Right ventricle myocardium superior (tissue), 1 donor: ENCODE results near the gene SLC40A1. TPM values are rescaled to one million over a fixed set of nuclear protein-coding genes. Genes with fewer than 3 reads are reported as not detected.
"Not testable (repeated sequence)": the region's sequence is repeated elsewhere in the genome, so short reads cannot be mapped to it uniquely, and the experiment has no call there.

ENCODE experiments used
- ATAC-seq: fragments of 200-7000 bp; cut with Tn5 transposase; one replicate; pipeline ENCODE4 v1.9.1; 2020; ENCODE audit warnings: mild to moderate bottlenecking; ENCODE audit not compliant: poor library complexity
- DNase-seq: peaks from one replicate; pipeline ENCODE4 v3.0.0-alpha.2; 2020
- intact Hi-C: fragments of 100-400 bp; cut with DNase I; formaldehyde crosslinking; loops from one replicate; pipeline ENCODE4 v1.11.2; 2022
- total RNA-seq: library from RNA; stranded (reverse); fragmentation: NEBNext Ultra II Directional; extraction: Animal tissue kit (Norgen Biotek cat#: 25700); gene quantifications from one replicate; pipeline ENCODE4 v1.2.1, GENCODE V29; 2021
- donor health status: DM: no; HTN: yes; CAD: no; lungs with severe emphysema.

The SLC40A1 gene
- total RNA-seq, 1 donor from 2014 or later = 48.2 TPM

GRCh38 chr2:189602233-189602632, 21.6 kb upstream of the SLC40A1 start:
- intact Hi-C loops = no loop called here
- ATAC-seq = peak; percentile 79
- no peak for DNase-seq

DNA sequence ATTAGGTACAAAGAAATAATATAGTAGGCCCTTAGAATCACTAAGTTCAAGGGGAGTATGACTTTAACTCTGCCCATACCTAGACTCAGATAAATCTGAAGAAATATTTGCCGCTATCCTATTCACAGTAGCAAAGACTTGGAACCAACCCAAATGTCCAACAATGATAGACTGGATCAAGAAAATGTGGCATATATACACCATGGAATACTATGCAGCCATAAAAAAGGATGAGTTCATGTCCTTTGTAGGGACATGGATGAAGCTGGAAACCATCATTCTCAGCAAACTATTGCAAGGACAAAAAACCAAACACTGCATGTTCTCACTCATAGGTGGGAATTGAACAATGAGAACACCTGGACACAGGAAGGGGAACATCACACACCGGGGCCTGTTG, 21.1 kb upstream of the SLC40A1 start:
- DNase-seq, ATAC-seq, intact Hi-C loops: not testable (repeated sequence)

DNA sequence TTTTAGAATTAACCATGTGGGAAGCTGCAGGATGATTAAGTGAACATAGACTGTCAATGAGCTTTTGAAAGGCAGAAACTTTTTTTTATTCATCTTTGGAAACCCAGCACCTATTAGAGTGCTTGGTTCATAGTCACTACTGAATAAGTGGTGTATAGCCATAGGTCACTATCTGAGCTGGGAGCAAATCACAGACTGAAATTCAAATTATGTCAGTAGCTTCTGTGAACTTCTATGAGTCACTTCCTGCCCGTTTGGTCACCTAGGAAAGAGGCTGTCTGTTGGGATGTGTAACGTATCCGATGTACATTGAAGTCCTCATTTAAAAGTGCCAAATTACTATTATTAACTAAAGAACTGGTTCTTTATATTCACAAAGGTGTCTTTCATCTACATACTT, 20.5 kb upstream of the SLC40A1 start:
- DNase-seq (no peak), ATAC-seq (no peak)
- intact Hi-C loops = no loop called here

DNA sequence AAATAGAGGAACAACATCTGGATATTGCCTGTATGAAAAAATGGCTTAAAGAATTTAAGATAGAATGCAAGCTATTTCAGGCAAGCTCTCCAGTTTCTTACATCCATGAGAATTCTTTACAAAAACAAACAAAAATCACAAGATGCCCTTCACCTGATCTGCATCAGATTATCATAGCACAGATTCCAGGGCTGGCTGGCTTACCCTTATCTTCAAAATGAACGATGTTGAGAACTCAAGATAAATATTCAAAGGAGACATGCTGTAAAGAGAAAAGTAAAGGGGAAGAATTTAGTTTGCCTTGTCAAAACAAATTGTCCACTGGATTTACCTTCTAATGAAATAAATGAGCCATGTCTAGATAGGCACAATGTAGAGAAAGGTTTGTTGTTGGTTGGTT, 18.7 kb upstream of the SLC40A1 start:
- DNase-seq (no peak), ATAC-seq (no peak)
- intact Hi-C loops = no loop called here

DNA sequence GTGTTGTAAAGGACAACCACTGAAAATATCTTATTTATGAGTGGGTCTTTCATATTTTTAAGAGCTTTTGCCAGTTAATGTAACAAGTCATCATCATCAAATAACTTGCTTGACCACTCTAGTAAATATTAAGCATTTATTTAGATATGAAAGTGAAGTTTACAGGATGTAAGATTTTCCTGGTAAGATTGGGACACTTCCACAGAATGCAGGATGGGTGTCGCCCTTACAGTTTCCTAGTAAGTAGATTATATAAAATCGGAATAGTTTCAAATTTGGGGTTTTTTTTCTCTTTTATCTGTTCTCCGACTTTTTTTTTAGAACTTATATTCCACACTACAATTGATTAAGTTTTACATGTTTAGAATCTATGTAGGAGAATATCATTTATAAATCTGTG, 14.8 kb upstream of the SLC40A1 start:
- DNase-seq (no peak), ATAC-seq (no peak)
- intact Hi-C loops = no loop called here

- no peak for ATAC-seq
- intact Hi-C loops = no loop called here
- DNase-seq = no peak
Measured at GRCh38 chr2:189594305-189594704, 13.7 kb upstream of the SLC40A1 start.

DNA sequence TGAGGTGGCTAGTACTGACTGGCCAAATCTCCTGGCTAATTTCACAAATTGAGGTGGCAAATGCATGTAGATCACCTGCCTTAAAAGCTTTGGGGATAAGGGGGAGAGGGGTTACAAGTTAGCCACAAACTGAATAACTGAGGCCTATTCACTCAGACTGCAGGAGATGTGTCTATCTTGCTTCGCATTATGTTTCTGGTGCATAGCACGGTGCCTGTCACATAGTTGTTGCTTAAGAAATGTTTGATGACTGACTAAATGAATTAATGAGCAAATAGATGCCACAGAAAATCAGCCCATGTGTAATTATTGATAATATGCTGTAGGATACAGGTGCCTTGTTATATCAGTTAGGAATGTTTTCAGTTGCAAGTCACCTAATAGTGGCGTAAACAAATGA, 12.5 kb upstream of the SLC40A1 start:
- intact Hi-C loops = no loop called here
- DNase-seq (no peak), ATAC-seq (no peak)

- DNase-seq (no peak), ATAC-seq (no peak)
- intact Hi-C loops = no loop called here
Measured at GRCh38 chr2:189592353-189592984, 11.9 kb upstream of the SLC40A1 start.

DNA sequence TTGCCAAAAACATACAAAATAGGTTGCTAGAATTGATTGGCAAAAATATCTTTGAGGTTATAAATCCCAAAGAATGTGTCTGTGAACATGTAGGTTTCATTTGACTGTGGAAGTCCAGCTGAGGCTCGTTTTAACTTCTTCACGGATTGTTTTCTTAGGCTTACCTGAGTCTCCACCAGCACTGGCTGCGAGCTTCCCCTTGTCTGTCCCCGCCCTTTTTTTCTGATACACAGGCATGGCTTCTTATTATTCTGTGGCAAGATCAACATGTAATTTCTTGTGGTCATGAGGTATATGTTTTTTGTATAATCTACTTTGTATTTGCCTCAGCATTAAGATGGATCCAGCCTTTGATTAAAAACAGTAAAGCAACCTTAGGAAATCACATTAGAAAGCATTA, 7.2 kb upstream of the SLC40A1 start:
- intact Hi-C loops = no loop called here
- DNase-seq = no peak
- no peak for ATAC-seq

DNA sequence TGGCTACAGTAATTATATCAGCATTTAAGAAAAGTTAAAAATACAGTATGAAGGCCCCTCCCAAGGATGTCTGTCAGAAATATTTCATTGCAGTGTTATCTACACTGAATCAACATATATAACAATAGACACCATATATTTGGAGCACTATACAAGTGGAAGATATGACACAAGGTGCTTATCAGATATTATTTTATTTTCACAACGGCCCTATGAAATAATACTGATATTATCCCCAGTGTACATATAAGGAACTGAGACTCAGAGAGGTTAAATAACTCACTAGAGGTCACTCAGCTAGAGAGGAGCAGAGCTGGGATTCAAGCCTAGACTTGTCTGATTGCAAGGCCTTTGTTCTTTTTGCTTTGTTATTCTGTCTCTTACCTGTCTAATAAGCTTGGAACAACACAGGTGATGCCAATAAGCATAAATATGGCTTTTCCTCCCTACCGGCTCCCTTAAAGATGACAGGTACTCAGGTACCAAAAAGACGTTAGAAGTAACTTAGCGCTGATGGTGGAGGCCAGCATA, 4.7 kb upstream of the SLC40A1 start:
- DNase-seq = no peak
- intact Hi-C loops = no loop called here
- ATAC-seq = no peak

DNA sequence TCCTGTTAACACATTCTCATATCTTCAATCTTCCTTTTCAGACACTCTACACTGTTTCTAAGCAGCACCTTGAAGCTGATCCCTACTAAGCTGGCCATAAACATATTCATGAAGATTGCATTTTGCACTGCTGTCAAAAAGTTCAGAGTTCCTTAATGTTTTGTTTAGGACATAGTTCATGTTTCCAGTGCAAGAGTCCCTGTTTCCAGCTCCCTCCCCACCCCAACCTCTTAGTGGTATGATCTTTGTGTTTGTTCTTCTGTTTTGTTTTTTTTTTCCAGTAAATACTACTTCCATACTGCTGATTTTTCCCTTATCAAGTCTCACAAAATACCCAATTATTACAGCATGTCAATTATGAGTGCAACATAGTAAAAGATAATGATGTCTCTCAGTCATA, 4.1 kb upstream of the SLC40A1 start:
- intact Hi-C loops = no loop called here
- ATAC-seq (no peak), DNase-seq (no peak)

DNA sequence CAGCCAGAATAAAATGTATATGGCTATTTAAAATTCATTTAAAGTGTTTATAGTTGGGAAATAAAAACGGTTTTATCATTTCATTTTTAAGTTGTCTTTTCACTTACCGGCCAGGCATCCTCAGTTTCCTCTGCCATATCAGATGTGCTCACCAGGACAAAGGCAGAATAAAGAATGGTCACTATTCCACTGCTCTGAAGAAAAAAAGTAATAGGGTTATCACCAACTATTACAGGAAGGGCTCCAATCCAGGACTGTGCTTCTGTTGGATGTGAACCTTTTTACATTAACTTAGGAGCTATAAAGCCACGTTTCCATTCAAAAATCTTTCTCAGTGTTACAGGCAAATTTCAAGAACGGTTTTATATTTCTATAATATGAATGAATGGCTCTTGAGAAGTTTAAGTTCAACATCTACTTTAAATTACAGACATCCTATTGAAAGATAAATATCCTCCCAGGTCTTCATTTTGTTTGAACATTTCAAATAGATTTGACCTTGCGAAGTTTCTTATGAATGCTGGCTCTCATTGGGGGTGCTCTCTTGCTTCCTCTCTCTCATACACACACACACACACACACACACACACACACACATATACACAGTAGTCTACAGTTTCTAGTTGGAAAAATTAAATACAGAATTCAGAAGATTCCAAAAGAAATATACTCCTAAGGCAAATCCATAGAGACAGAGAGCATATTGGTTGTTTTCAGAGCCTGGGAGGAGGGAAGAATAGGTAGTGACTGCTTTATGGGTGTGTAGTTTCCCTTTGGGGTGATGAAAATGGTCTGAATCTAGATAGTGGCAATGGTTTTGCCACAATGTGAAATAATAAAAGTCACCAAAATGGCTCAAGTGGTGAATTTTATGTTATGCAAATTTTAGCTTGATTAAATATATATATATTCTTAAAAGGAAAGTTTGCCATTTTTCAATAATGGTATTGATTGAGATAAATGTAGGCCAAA, 2.9 kb upstream of the SLC40A1 start:
- intact Hi-C loops = no loop called here
- no peak for DNase-seq
- no peak for ATAC-seq

DNA sequence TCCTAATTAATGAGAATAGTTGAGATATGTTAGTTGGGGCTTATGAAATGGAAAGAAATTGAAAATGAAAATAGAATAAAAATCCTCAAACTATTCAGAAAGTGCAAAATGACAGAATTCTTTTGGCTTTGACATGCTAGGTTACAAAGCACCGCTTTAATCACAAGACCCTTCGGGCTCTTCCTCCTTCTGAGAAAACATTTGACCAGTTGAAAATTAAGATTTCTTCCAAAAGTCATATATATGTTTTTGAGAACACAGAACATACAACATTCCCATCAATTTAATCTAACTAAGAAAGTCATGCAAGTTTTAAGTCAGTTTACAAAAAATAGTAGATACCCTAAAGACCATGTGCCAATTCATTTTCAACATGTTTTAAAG, 2.2 kb upstream of the SLC40A1 start:
- DNase-seq (no peak), ATAC-seq (no peak)
- intact Hi-C loops = no loop called here

- no peak for ATAC-seq
- intact Hi-C loops = no loop called here
- DNase-seq = no peak
Measured at GRCh38 chr2:189582140-189582808, 1.7 kb upstream of the SLC40A1 start.

GRCh38 chr2:189581354-189582139, 961 bp upstream of the SLC40A1 start:
- DNase-seq (peak; percentile 41), ATAC-seq (peak; percentile 44)
- intact Hi-C loops = loop anchor here (2.0 kb wide), 1 partner anchor 31 kb away; no protein-coding TSS in a partner anchor

DNA sequence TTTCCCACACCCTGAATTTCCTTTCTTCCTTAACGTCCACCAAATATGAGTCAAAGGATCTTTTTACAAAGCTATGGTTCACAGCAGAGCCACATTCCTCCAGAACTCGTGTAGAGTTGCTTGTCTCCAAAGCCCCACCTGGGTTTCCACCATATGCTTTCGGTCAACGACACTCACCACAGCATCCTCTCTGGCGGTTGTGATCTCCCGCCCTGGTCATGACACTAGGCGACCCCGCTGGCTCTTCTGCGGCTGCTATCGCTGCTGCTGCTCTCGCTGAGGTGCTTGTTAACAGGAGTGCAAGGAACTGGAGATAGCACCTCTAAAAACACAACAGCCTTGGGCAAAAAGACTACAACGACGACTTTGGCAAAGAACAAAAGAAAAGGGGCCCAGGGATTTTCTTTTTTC, 340 bp downstream of the SLC40A1 start:
- intact Hi-C loops = loop anchor here (2.0 kb wide), 1 partner anchor 33 kb away; no protein-coding TSS in a partner anchor
- ATAC-seq (peak; percentile 41), DNase-seq (peak; percentile 49)

GRCh38 chr2:189579585-189580186, 900 bp downstream of the SLC40A1 start:
- peak; percentile 33 for ATAC-seq
- DNase-seq = no peak
- intact Hi-C loops = loop anchor here (2.0 to 10.0 kb wide), 2 partner anchors 33 to 115 kb away; no protein-coding TSS in a partner anchor
